H54 (cell line): ENCODE data around the gene CERS5.

ENCODE experiments used
- DNase-seq: peaks from one replicate; pipeline ENCODE4 v3.0.0; 2011; ENCODE audit warnings: low spot score, mixed read lengths; ENCODE audit not compliant: insufficient read length
- FAIRE-seq: peaks from 3 replicates; lab custom pipeline; 2011; peaks lifted over from hg19 to GRCh38; lab: Jason Lieb, UNC
- POLR2A ChIP-seq: IDR thresholded peaks from 2 replicates; pipeline ENCODE4 v1.6.1; 2011; ENCODE audit warnings: low read depth, mild to moderate bottlenecking, low read length

The CERS5 gene

GRCh38 chr12:50167049-50167828 lies at the start of gene CERS5:
Gene CERS5, minus strand, starts transcription at chr12:50167369. Its CDS starts 72 bp downstream, at chr12:50167297.
- FAIRE-seq (peak; percentile 90), DNase-seq (peak; percentile 95)
- peak; percentile 74 for TF ChIP-seq POLR2A

- TF ChIP-seq POLR2A = no peak
- FAIRE-seq (no peak), DNase-seq (no peak)
Measured at GRCh38 chr12:50215033-50215432, 47.9 kb upstream of the CERS5 start.

GRCh38 chr12:50214018-50214417 lies 46.8 kb upstream of the CERS5 start:
- no peak for DNase-seq
- no peak for FAIRE-seq
- TF ChIP-seq POLR2A = no peak

- FAIRE-seq (no peak), DNase-seq (no peak)
- TF ChIP-seq POLR2A = no peak
Measured at GRCh38 chr12:50213439-50213838, 46.3 kb upstream of the CERS5 start.

- DNase-seq (no peak), FAIRE-seq (no peak)
- no peak for TF ChIP-seq POLR2A
Measured at GRCh38 chr12:50212071-50212467, 44.9 kb upstream of the CERS5 start.

- no peak for TF ChIP-seq POLR2A
- no peak for DNase-seq
- peak; percentile 27 for FAIRE-seq
Measured at GRCh38 chr12:50211392-50212070, 44.4 kb upstream of the CERS5 start.

GRCh38 chr12:50207424-50207823 lies 40.3 kb upstream of the CERS5 start:
- no peak for TF ChIP-seq POLR2A
- FAIRE-seq = no peak
- no peak for DNase-seq

GRCh38 chr12:50205648-50206047 lies 38.5 kb upstream of the CERS5 start:
- FAIRE-seq = no peak

GRCh38 chr12:50203691-50204090 lies 36.5 kb upstream of the CERS5 start:
- FAIRE-seq (no peak), DNase-seq (no peak)
- no peak for TF ChIP-seq POLR2A

More at GRCh38 chr12:50205648-50206047, 38.5 kb upstream of the CERS5 start:
- no peak for TF ChIP-seq POLR2A
- no peak for DNase-seq

GRCh38 chr12:50201987-50202521 lies 34.9 kb upstream of the CERS5 start:
- no peak for TF ChIP-seq POLR2A
- FAIRE-seq = peak; percentile 97
- DNase-seq = peak; percentile 51

GRCh38 chr12:50200552-50201273 lies 33.5 kb upstream of the CERS5 start:
- DNase-seq (no peak), FAIRE-seq (peak; percentile 55)
- no peak for TF ChIP-seq POLR2A

GRCh38 chr12:50198829-50199228 lies 31.7 kb upstream of the CERS5 start:
- no peak for FAIRE-seq
- DNase-seq = no peak
- TF ChIP-seq POLR2A = no peak

- DNase-seq (no peak), FAIRE-seq (no peak)
- no peak for TF ChIP-seq POLR2A
Measured at GRCh38 chr12:50197297-50197727, 30.1 kb upstream of the CERS5 start.

- DNase-seq (no peak), FAIRE-seq (peak; percentile 23)
- TF ChIP-seq POLR2A = no peak
Measured at GRCh38 chr12:50196537-50196936, 29.4 kb upstream of the CERS5 start.
